HepG2 (cell line): ENCODE data around the gene SSC5D. TPM values are rescaled to one million over a fixed set of nuclear protein-coding genes. Genes with fewer than 3 reads are reported as not detected.

Experiments used
- CSRNP1 ChIP-seq: sonication (generic); formaldehyde crosslinking; IDR thresholded peaks from 2 replicates; pipeline ENCODE4 v1.8.1; 2023; ENCODE audit warnings: mild to moderate bottlenecking, missing genetic modification reagents
- FOXK1 ChIP-seq: sonication (generic); formaldehyde crosslinking; IDR thresholded peaks from 2 replicates; pipeline ENCODE4 v1.4.0; 2020; ENCODE audit warnings: low read depth, missing genetic modification reagents, borderline replicate concordance
- HMG20A ChIP-seq: IDR thresholded peaks from 2 replicates; pipeline ENCODE4 v1.6.1; 2016; ENCODE audit warnings: borderline replicate concordance
- MEF2D ChIP-seq: sonication (generic); formaldehyde crosslinking; IDR thresholded peaks from 2 replicates; pipeline ENCODE4 v1.5.1; 2020; ENCODE audit warnings: mild to moderate bottlenecking, missing genetic modification reagents
- MTF1 ChIP-seq: sonication (generic); formaldehyde crosslinking; IDR thresholded peaks from 2 replicates; pipeline ENCODE4 v1.5.0; 2020; ENCODE audit warnings: missing genetic modification reagents
- PRPF4 ChIP-seq: fragments of 200-400 bp; formaldehyde crosslinking; IDR thresholded peaks from 2 replicates; pipeline ENCODE4 v1.6.1; 2016; ENCODE audit warnings: low read length, low read depth; ENCODE audit not compliant: poor library complexity, severe bottlenecking
- ZFP36L1 ChIP-seq: sonication (generic); formaldehyde crosslinking; IDR thresholded peaks from 2 replicates; pipeline ENCODE4 v1.8.0; 2022; ENCODE audit warnings: mild to moderate bottlenecking, missing genetic modification reagents, moderate library complexity
- ZHX2 ChIP-seq, 2 experiments: sonication (generic) in 1 of 2; formaldehyde crosslinking in 1 of 2; IDR thresholded peaks; 2 replicates each; pipeline versions ENCODE4 v1.6.1 to v1.9.0; 2014 to 2022; ENCODE audit warnings: antibody characterized with exemption in 1 of 2, borderline replicate concordance in 1 of 2, inconsistent platforms in 1 of 2, low read depth in 1 of 2, missing genetic modification reagents in 1 of 2
- polyA plus RNA-seq, 8 experiments: library from polyadenylated mRNA; depleted of rRNA in 3 of 8; stranded (reverse) in 7 of 8; unstranded in 1 of 8; fragments of >200 nt; fragmentation: Illumina TruSeq in 4 of 8; extraction: Trizol in 4 of 8; gene quantifications; 2 replicates each; pipeline versions ENCODE4 v1.2.1 to v1.2.3, GENCODE V29; 2011 to 2016; ENCODE audit warnings: low read depth in 4 of 8, missing spikeins in 1 of 8, mixed read lengths in 1 of 8; ENCODE audit not compliant: insufficient read depth in 1 of 8
- total RNA-seq, 5 experiments: library from RNA; depleted of rRNA; stranded (reverse); fragments of >200 nt; fragmentation: Illumina TruSeq; extraction: Trizol; gene quantifications; 2 replicates each; pipeline ENCODE4 v1.2.3, GENCODE V29; 2016; ENCODE audit warnings: low read depth in 1 of 5

Gene SSC5D
- total and polyA plus RNA-seq, 2 of the 13 experiments (the other 11 are each of a cell fraction or from before 2014, with no cell fraction given), result not detected

GRCh38 chr19:55460670-55461258 lies 27.5 kb upstream of the SSC5D start (continued):
- TF ChIP-seq ZHX2 (IDR thresholded peaks at IDR 0.05; ENCODE audit: low read depth) (no peak), ZHX2 (CRISPR knock-in tag; IDR thresholded peaks at IDR 0.05; ENCODE audit: borderline replicate concordance) (no peak), ZFP36L1 (no peak), CSRNP1 (CRISPR knock-in tag) (no peak), MTF1 (no peak), FOXK1 (CRISPR knock-in tag) (0 out of 2 replicates have a peak, but pooled peaks have one; percentile 5), PRPF4 (no peak), MEF2D (CRISPR knock-in tag) (0 out of 2 replicates have a peak, but pooled peaks have one; percentile 29), HMG20A (no peak)
- TF ChIP-seq, all 625 proteins: peak for 43
